Endothelial cell (in vitro differentiated cells): ENCODE measurements around the gene DNAAF8. TPM values are rescaled to one million over a fixed set of nuclear protein-coding genes. Genes with fewer than 3 reads are reported as not detected.

Experiments used
- DNase-seq: peaks from one replicate; pipeline ENCODE4 v3.0.0; 2021; ENCODE audit warnings: low spot score
- H3K27ac Mint-ChIP-seq: one replicate; pipeline ENCODE4 v1.8.0; 2021; ENCODE audit warnings: mixed read lengths, inconsistent platforms; ENCODE audit not compliant: unreplicated experiment
- H3K27me3 Mint-ChIP-seq: one replicate; pipeline ENCODE4 v1.8.0; 2021; ENCODE audit warnings: mild to moderate bottlenecking, moderate library complexity, mixed read lengths, inconsistent platforms; ENCODE audit not compliant: unreplicated experiment
- H3K36me3 Mint-ChIP-seq: one replicate; pipeline ENCODE4 v1.8.0; 2021; ENCODE audit warnings: mild to moderate bottlenecking, low read depth, mixed read lengths, inconsistent platforms; ENCODE audit not compliant: unreplicated experiment
- H3K4me1 Mint-ChIP-seq: one replicate; pipeline ENCODE4 v1.8.0; 2021; ENCODE audit warnings: mild to moderate bottlenecking, mixed read lengths, inconsistent platforms; ENCODE audit not compliant: unreplicated experiment
- H3K4me3 Mint-ChIP-seq: one replicate; pipeline ENCODE4 v1.8.0; 2021; ENCODE audit warnings: mild to moderate bottlenecking, mixed read lengths, inconsistent platforms; ENCODE audit not compliant: unreplicated experiment
- H3K9me3 Mint-ChIP-seq: one replicate; pipeline ENCODE4 v1.8.0; 2021; ENCODE audit warnings: mixed read lengths, inconsistent platforms; ENCODE audit not compliant: unreplicated experiment
- total RNA-seq: library from RNA; stranded (reverse); fragmentation: NEBNext Ultra II Directional; extraction: Animal tissue kit (Norgen Biotek cat#: 25700); gene quantifications from one replicate; pipeline ENCODE4 v1.2.1, GENCODE V29; 2021; ENCODE audit not compliant: unreplicated experiment
- TF ChIP-seq, protein P1 (sequence below): fragments of 200-600 bp; sonication (generic); IDR thresholded peaks from one replicate; pipeline ENCODE4 v1.5.0; 2021; ENCODE audit warnings: antibody characterized with exemption; ENCODE audit not compliant: unreplicated experiment

The DNAAF8 gene
- total RNA-seq, 1 donor from 2014 or later = 0.18 TPM

DNA sequence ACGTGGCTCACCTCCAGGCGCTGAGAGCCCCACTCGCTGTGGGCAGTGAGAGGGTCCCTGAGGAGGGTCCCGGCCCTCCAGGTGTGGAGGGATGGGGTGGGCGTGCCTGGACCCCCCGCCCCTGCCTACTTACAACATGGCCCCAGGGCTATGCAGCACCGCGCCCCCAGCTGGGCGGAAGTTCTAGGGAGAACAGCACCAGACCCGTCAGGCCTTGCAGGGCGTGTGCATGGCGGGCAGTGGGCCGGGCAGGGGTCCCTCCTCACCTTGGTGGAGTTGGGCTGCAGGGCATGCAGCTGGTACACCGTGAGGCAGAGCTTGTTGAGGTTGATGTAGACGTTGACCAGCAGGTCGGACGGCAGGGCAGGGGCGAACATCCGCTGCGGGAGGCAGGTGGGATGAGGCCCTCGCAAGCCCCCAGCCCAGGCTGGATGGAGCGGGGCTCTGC is 63.5 kb downstream of the DNAAF8 start:
- Mint-ChIP-seq H3K27me3 (no peaks in the 10 kb centered on the region), H3K4me1 (peaks cover 10% of the 10 kb centered on the region), H3K36me3 (peaks cover 13% of the 10 kb centered on the region), H3K9me3 (no peaks in the 10 kb centered on the region), H3K4me3 (no peak overlapping the region), H3K27ac (no peak overlapping the region)
- TF ChIP-seq, protein P1, sequence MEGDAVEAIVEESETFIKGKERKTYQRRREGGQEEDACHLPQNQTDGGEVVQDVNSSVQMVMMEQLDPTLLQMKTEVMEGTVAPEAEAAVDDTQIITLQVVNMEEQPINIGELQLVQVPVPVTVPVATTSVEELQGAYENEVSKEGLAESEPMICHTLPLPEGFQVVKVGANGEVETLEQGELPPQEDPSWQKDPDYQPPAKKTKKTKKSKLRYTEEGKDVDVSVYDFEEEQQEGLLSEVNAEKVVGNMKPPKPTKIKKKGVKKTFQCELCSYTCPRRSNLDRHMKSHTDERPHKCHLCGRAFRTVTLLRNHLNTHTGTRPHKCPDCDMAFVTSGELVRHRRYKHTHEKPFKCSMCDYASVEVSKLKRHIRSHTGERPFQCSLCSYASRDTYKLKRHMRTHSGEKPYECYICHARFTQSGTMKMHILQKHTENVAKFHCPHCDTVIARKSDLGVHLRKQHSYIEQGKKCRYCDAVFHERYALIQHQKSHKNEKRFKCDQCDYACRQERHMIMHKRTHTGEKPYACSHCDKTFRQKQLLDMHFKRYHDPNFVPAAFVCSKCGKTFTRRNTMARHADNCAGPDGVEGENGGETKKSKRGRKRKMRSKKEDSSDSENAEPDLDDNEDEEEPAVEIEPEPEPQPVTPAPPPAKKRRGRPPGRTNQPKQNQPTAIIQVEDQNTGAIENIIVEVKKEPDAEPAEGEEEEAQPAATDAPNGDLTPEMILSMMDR = no peak
- no peak for DNase-seq

DNA sequence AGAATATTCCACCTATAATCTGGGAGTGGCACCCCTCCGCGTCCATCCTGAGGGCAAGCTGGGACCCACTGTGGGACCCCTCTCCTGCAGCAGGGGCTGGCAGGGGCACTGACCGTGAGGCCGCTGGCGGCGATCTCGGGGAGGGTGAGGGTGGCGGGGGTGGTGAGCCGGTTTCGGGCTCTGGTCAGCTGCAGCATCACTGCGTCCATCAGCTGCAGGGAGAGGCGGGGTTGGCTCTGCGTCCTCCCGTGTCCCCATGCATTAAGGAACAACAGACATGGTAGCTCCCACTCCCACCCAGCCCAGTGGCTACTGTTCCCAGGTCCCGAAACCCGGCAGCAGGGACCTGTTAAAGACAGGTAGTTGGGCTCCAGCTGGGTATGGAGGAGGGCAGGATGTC is 64.1 kb downstream of the DNAAF8 start:
- Mint-ChIP-seq H3K4me3 (no peak overlapping the region), H3K27me3 (peaks cover 2% of the 10 kb centered on the region), H3K4me1 (peaks cover 10% of the 10 kb centered on the region), H3K36me3 (peaks cover 13% of the 10 kb centered on the region), H3K9me3 (no peaks in the 10 kb centered on the region), H3K27ac (no peak overlapping the region)
- TF ChIP-seq, protein P1 = no peak
- no peak for DNase-seq

Other genes starting within 250 kb of the DNAAF8 start
- gene CDIP1, start 195.8 kb upstream of the DNAAF8 start, total RNA-seq = 25.6 TPM
- gene C16orf96, start 178.2 kb upstream of the DNAAF8 start, total RNA-seq = 0.54 TPM
- gene UBALD1, start 119.6 kb upstream of the DNAAF8 start, total RNA-seq = 31.0 TPM
- 82.5 TPM for gene MGRN1, start 109.7 kb upstream of the DNAAF8 start, total RNA-seq
- gene NUDT16L1, start 41.0 kb upstream of the DNAAF8 start, total RNA-seq = 43.1 TPM
- gene ANKS3, start 266 bp upstream of the DNAAF8 start, total RNA-seq = 15.6 TPM
- gene ZNF500, start 32.6 kb downstream of the DNAAF8 start, total RNA-seq = 32.8 TPM
- gene SEPTIN12, start 53.8 kb downstream of the DNAAF8 start, total RNA-seq = 11.5 TPM
- not detected for gene SMIM22, start 60.8 kb downstream of the DNAAF8 start, total RNA-seq
- 46.2 TPM for gene ROGDI, start 68.1 kb downstream of the DNAAF8 start, total RNA-seq
- 111 TPM for gene GLYR1, start 112.8 kb downstream of the DNAAF8 start, total RNA-seq
- 36.4 TPM for gene UBN1, start 112.9 kb downstream of the DNAAF8 start, total RNA-seq
- 1.1 TPM for gene PPL, start 202.6 kb downstream of the DNAAF8 start, total RNA-seq
- gene SEC14L5, start 223.8 kb downstream of the DNAAF8 start, total RNA-seq = 0.05 TPM